Ascending aorta (tissue), 2 donors: ENCODE results near the gene ZBTB22. TPM values are rescaled to one million over a fixed set of nuclear protein-coding genes. Genes with fewer than 3 reads are reported as not detected.

Experiments
- DNase-seq, 2 donors: peaks; one replicate each; pipeline ENCODE4 v3.0.0-alpha.2; 2019; ENCODE audit warnings: low spot score in 2 of 2
- H3K27ac ChIP-seq, 2 donors: fragments of 200-600 bp; sonication (generic); one replicate each; pipeline ENCODE4 v1.5.1; 2016 to 2017; ENCODE audit warnings: mild to moderate bottlenecking in 1 of 2
- H3K27me3 ChIP-seq: fragments of 200-600 bp; sonication (generic); one replicate; pipeline ENCODE4 v1.5.1; 2017
- H3K36me3 ChIP-seq, 2 donors: fragments of 200-600 bp; sonication (generic); one replicate each; pipeline ENCODE4 v1.5.1; 2016
- H3K4me1 ChIP-seq, 2 donors: fragments of 200-600 bp; sonication (generic); one replicate each; pipeline ENCODE4 v1.5.1; 2016 to 2017; ENCODE audit warnings: mild to moderate bottlenecking in 1 of 2
- H3K4me3 ChIP-seq, 2 donors: fragments of 200-600 bp; sonication (generic); one replicate each; pipeline ENCODE4 v1.5.1; 2016 to 2017; ENCODE audit warnings: mild to moderate bottlenecking in 1 of 2
- H3K9me3 ChIP-seq, 2 donors: fragments of 200-600 bp; sonication (generic); one replicate each; pipeline ENCODE4 v1.5.1; 2016
- intact Hi-C: fragments of 100-400 bp; cut with DNase I; formaldehyde crosslinking; loops from one replicate; pipeline ENCODE4 v1.15.1; 2023
- total RNA-seq: library from RNA; depleted of rRNA; stranded (reverse); fragments of >200 nt; gene quantifications from one replicate; pipeline ENCODE4 v1.1.0, GENCODE V29; 2016
- TF ChIP-seq, protein P1 (sequence below), 3 experiments: fragments of 200-600 bp in 2 of 3; fragments of 450-650 bp in 1 of 3; sonication (generic) in 2 of 3; IDR thresholded peaks; one replicate each; pipeline ENCODE4 v1.5.1; 2016 to 2019; ENCODE audit warnings: antibody characterized with exemption in 3 of 3, mild to moderate bottlenecking in 1 of 3, moderate library complexity in 1 of 3

Gene ZBTB22
- total RNA-seq, 1 donor from 2014 or later, result 35.5 TPM

- peak overlapping the region; percentile 96 to 97 for H3K4me3 ChIP-seq
- H3K27ac ChIP-seq, result peak overlapping the region; percentile 97 to 98
- no peaks in the 10 kb centered on the region for H3K27me3 ChIP-seq
- intact Hi-C loops, result loop anchor here (1.0 to 5.0 kb wide), 6 partner anchors 10 to 128 kb away; partner anchors contain the start of genes KIFC1, PFDN6, RXRB and SLC39A7
- no peaks in the 10 kb centered on the region for H3K9me3 ChIP-seq
- peaks cover 7 to 18% of the 10 kb centered on the region in 2 donors for H3K4me1 ChIP-seq
- peak in 1 of 2 donors; percentile 94 for DNase-seq
- H3K36me3 ChIP-seq, result peaks cover 33 to 43% of the 10 kb centered on the region in 2 donors
- TF ChIP-seq, protein P1, sequence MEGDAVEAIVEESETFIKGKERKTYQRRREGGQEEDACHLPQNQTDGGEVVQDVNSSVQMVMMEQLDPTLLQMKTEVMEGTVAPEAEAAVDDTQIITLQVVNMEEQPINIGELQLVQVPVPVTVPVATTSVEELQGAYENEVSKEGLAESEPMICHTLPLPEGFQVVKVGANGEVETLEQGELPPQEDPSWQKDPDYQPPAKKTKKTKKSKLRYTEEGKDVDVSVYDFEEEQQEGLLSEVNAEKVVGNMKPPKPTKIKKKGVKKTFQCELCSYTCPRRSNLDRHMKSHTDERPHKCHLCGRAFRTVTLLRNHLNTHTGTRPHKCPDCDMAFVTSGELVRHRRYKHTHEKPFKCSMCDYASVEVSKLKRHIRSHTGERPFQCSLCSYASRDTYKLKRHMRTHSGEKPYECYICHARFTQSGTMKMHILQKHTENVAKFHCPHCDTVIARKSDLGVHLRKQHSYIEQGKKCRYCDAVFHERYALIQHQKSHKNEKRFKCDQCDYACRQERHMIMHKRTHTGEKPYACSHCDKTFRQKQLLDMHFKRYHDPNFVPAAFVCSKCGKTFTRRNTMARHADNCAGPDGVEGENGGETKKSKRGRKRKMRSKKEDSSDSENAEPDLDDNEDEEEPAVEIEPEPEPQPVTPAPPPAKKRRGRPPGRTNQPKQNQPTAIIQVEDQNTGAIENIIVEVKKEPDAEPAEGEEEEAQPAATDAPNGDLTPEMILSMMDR (IDR thresholded peaks at IDR 0.05), result peak; percentile 65 to 76 (median 75)
Measured at GRCh38 chr6:33299237-33299944, 18.2 kb downstream of the ZBTB22 start.

DNA sequence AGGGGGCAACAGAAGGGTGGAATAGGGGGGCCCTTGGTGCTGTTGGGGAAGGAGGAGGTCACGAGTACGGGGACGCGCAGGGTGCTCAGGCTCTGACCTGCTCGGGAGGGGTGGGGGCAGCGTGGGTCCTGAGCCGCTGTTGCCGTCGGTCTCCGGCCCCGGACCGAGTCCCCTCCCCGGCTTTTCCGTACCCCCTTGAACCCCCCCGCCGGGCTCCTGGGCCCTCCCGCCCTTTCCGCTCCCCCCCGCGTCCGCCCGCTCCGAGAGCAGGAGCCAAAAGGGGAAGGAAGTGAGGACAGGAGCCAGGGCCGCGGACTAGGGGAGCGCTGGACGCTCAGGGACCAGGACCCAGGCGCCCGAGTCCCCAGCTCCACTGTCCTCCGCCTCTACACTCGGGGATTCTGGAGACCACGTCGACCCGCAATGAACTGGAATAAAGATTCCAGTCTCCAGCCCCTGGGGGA lies 18.7 kb downstream of the ZBTB22 start, which contains the start of gene RGL2:
Gene RGL2 (minus strand): TSS at position 170 of the 464 bp plus-strand sequence. CDS start 332 bp downstream, outside the sequence.
- peak in 1 of 2 donors; percentile 92 for DNase-seq
- H3K27me3 ChIP-seq, result no peaks in the 10 kb centered on the region
- peaks cover 31 to 43% of the 10 kb centered on the region in 2 donors for H3K36me3 ChIP-seq
- H3K9me3 ChIP-seq, result no peaks in the 10 kb centered on the region
- intact Hi-C loops, result loop anchor here (1.0 to 5.0 kb wide), 7 partner anchors 10 to 128 kb away; partner anchors contain the start of genes B3GALT4, KIFC1, PFDN6 and RXRB
- TF ChIP-seq, protein P1 (IDR thresholded peaks at IDR 0.05), result no peak
- H3K4me3 ChIP-seq, result peak within 1 kb of the TSS; percentile 96 to 97
- H3K27ac ChIP-seq, result peak within 1 kb of the TSS; percentile 97 to 98
- H3K4me1 ChIP-seq, result peaks cover 7 to 18% of the 10 kb centered on the region in 2 donors

DNA sequence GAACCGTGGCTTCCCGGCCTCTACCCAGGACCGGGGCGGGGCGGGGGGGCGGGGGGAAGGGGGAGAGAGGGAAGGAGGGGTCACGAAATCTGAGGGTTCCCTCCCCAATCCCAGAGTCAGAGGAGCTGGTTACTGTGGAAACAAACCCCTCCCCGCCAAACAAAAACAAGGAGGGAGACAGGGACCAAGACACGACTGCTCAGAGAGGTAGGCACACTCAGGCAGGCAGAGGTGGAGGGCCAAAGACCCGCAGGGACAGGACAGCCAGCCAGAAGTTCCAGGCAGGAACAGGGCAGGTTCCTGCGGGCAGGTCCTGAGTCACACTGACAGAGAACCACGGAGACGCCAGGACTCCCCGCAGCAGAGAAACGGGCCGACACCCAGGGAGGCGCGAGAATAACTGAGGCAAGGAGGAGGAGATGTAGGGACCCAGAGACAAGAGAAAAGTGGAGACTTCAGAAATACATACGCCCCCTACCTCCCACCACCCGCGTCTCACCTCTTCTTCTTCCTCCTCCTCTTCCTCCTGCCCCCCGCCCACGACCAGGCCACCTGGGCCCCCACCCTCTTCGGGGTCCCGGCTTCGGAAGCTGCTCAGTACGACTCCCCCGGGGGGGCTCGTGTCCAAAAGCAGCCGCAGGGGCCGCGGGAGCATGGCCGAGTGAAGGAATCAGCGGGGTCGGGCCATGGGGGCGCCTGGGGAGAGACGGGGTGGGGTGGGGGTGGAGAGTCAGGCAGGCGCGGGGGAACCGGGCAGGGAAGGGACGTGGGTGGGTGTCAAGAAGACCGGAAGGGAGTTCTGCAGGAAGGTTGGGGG lies 19.4 kb downstream of the ZBTB22 start:
- H3K9me3 ChIP-seq, result no peaks in the 10 kb centered on the region
- peaks cover 7 to 18% of the 10 kb centered on the region in 2 donors for H3K4me1 ChIP-seq
- peak overlapping the region; percentile 97 to 98 for H3K27ac ChIP-seq
- DNase-seq, result peak in 1 of 2 donors; percentile 88
- intact Hi-C loops, result loop anchor here (1.0 to 5.0 kb wide), 3 partner anchors 15 to 129 kb away; partner anchors contain the start of gene B3GALT4
- H3K36me3 ChIP-seq, result peaks cover 33 to 45% of the 10 kb centered on the region in 2 donors
- peak overlapping the region; percentile 96 to 97 for H3K4me3 ChIP-seq
- H3K27me3 ChIP-seq, result no peaks in the 10 kb centered on the region
- TF ChIP-seq, protein P1 (IDR thresholded peaks at IDR 0.05), result no peak

DNA sequence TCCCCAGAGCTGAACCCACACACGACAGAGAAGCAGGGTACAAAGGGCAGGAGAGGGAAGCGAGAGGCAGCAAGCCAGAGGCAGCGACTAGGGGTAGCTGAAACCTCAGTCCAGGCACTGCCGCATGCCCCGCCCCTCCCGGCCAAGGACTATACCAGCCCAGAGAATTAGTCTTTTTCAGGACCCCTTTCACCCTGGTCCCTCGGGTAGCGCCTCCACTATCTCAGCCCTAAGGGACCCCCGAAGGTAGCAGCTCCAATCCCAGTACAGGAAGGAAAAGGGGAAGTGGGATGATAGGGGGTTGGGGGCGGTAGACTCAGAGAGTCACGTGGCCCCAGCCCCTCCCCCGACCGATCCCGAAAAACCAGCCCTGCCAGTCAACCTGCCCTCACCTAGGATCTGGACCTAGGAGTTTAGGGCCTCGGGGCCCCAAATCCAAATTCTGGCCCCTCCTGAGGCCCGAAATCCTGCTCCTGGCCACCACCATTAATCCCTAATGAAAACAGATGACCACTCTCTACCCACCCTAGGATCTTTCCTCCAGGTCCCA lies 20.1 kb downstream of the ZBTB22 start:
- Histone ChIP-seq H3K4me3 (peak overlapping the region; percentile 96 to 97), H3K9me3 (no peaks in the 10 kb centered on the region), H3K27ac (peak overlapping the region; percentile 97 to 98), H3K36me3 (peaks cover 32 to 45% of the 10 kb centered on the region in 2 donors), H3K4me1 (peaks cover 7 to 18% of the 10 kb centered on the region in 2 donors), H3K27me3 (no peaks in the 10 kb centered on the region)
- TF ChIP-seq, protein P1 (IDR thresholded peaks at IDR 0.05), result no peak
- intact Hi-C loops, result loop anchor here (5.0 kb wide), 1 partner anchor 130 kb away; no protein-coding TSS in a partner anchor
- DNase-seq, result no peak
